SU-DHL-6 (cell line): ENCODE measurements around the gene LY6G6D.

ENCODE experiments used
- CTCF ChIP-seq: fragments of 200-600 bp; sonication (generic); IDR thresholded peaks from one replicate; pipeline ENCODE4 v1.5.1; 2017; ENCODE audit warnings: antibody characterized with exemption, mild to moderate bottlenecking, low read length, moderate library complexity; ENCODE audit not compliant: insufficient read depth, poor library complexity, severe bottlenecking
- EZH2phosphoT487 ChIP-seq: fragments of 200-600 bp; sonication (generic), shearing (Covaris generic); conservative IDR thresholded peaks from 2 replicates; pipeline ENCODE4 v1.6.1; 2018; ENCODE audit warnings: mild to moderate bottlenecking, antibody characterized with exemption, low read length, moderate library complexity, mixed read lengths

DNA sequence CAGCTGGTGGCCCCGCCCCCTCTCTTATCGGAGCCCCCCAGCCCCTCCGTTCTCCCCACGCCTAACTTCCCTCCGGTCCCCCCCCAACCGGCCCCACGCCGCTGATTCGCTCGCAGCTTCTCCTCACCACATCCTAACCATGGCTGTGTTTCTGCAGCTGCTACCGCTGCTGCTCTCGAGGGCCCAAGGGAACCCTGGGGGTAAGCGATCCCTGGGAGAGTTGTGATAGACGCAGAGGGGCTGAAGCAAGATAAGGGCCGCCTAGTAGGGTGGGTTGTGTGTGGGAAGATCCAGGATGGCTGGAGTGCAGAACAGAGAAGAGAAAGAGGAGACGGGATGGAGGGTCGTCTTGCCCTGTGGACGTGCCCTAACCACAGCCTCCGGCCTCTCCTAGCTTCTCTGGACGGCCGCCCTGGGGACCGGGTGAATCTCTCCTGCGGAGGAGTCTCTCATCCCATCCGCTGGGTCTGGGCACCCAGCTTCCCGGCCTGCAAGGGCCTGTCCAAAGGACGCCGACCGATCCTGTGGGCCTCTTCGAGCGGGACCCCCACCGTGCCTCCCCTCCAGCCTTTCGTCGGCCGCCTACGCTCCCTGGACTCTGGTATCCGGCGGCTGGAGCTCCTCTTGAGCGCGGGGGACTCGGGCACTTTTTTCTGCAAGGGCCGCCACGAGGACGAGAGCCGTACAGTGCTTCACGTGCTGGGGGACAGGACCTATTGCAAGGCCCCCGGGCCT, 8.3 kb downstream of the LY6G6D start, which contains the start of gene MPIG6B:
- no peak for TF ChIP-seq CTCF
- TF ChIP-seq EZH2phosphoT487, result no peak
